ENCODE measurements around the gene ZCCHC3. TPM values are rescaled to one million over a fixed set of nuclear protein-coding genes. Genes with fewer than 3 reads are reported as not detected.

The ZCCHC3 gene
- total RNA-seq, 1 donor: 11.6 TPM

- DNase-seq (ENCODE audit: low read depth): peak; percentile 85
- no peak for TF ChIP-seq CTCF (IDR thresholded peaks at IDR 0.05; ENCODE audit: insufficient read depth, low read length)
- peak within 1 kb of the TSS; percentile 90 for H3K4me3 ChIP-seq (ENCODE audit: low read depth, low read length)
Measured at GRCh38 chr20:325045-325888, 27.9 kb downstream of the ZCCHC3 start, which contains the start of gene SOX12. SOX12 (plus strand) TSS chr20:325552; CDS start chr20:325925, 373 bp downstream.

GRCh38 chr20:325889-326644 is 28.7 kb downstream of the ZCCHC3 start:
- peak overlapping the region; percentile 90 for H3K4me3 ChIP-seq (ENCODE audit: low read depth, low read length)
- TF ChIP-seq CTCF (IDR thresholded peaks at IDR 0.05; ENCODE audit: insufficient read depth, low read length): no peak
- peak; percentile 56 for DNase-seq (ENCODE audit: low read depth)

DNA sequence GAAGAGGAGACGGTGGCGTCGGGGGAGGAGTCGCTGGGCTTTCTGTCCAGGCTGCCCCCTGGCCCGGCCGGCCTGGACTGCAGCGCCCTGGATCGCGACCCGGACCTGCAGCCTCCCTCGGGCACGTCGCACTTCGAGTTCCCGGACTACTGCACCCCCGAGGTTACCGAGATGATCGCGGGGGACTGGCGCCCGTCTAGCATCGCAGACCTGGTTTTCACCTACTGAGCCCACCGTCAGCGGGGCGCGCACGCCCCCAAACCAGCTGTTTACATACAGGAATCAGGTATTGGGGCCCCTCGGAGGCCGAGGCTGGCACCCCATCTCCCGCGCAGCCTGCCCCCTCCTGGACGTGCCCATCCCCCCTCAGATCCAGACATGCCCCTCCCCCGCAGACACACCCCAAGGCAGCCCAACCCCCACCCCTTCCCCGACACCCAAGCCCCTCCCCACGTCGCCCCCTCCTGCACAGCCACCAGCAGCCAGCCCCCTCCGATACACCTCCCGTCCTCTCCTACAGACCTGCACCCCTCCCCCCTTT is 29.3 kb downstream of the ZCCHC3 start:
- DNase-seq (ENCODE audit: low read depth): no peak
- TF ChIP-seq CTCF (IDR thresholded peaks at IDR 0.05; ENCODE audit: insufficient read depth, low read length): no peak
- peak overlapping the region; percentile 90 for H3K4me3 ChIP-seq (ENCODE audit: low read depth, low read length)

GRCh38 chr20:327186-328026 is 30.0 kb downstream of the ZCCHC3 start:
- TF ChIP-seq CTCF (IDR thresholded peaks at IDR 0.05; ENCODE audit: insufficient read depth, low read length): no peak
- peak; percentile 88 for DNase-seq (ENCODE audit: low read depth)
- peak overlapping the region; percentile 90 for H3K4me3 ChIP-seq (ENCODE audit: low read depth, low read length)

DNA sequence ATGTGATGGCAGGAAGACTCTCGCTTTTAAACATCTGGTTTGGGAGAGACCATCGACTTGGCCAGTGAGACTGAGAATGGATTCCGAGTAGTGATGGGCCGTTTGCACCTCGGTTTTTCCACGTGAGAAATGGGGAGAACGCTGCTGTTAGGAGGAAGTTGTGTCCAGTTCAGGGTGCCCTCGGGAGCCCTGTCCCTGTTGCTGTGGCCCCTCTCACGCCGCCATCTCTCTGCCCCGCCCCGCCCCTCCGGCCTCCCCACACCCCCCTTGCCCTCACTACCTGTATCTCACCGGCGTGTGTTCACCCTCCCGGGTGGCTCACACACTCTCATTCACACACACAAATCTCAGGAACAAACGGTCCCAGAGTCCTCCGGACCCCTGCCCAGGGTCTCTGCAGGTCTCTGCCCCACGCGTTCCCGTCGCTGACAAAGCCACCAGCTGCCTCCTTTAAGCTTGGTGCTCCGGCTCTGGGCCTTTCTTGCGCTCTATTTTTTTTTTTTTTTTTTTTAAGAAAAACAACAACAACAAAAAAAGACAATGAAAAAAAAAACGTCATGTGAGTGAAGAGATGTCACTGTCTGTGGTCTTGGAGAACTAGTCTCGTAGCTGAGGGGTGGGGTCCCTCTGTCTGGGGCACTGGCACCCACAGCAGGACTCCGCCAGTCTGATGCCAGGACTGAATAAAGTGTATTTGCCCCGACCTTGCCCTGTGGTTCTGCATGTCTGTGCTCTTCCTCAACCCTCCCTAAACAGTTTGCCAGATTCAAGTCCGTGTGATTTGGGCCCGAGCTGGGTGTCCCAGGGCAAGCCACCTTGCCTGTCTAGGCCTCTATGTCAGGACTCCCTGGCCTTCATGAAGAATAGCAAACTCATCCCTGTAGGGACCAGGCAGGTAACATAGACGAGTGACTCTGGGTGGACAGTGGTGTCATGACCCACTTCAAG is 30.9 kb downstream of the ZCCHC3 start:
- peak overlapping the region; percentile 90 for H3K4me3 ChIP-seq (ENCODE audit: low read depth, low read length)
- DNase-seq (ENCODE audit: low read depth): no peak
- no peak for TF ChIP-seq CTCF (IDR thresholded peaks at IDR 0.05; ENCODE audit: insufficient read depth, low read length)
